Renal pelvis (tissue), 12 donors: ENCODE measurements around the gene TSEN54. TPM values are rescaled to one million over a fixed set of nuclear protein-coding genes. Genes with fewer than 3 reads are reported as not detected.
A peak's percentile ranks its signal among the peaks of the same experiment; 100 is the strongest.
"Not testable (repeated sequence)": the region's sequence is repeated elsewhere in the genome, so short reads cannot be mapped to it uniquely, and the experiment has no call there.

Source experiments
- DNase-seq: peaks from one replicate; pipeline ENCODE4 v3.0.0-alpha.2; 2013
- long read RNA-seq, 16 experiments: transcript quantifications; one replicate each; lab custom pipeline, GENCODE V29; 2026
- polyA plus RNA-seq, 3 donors: library from polyadenylated mRNA; unstranded; fragments of 120-200 nt; gene quantifications; one replicate each; pipeline ENCODE4 v1.2.1, GENCODE V29; 2013; ENCODE audit not compliant: insufficient read length in 3 of 3

Gene TSEN54
- 10 to 100 TPM; 45.4 to 58.8 (median 55.8) TPM for polyA plus RNA-seq
- long read RNA-seq, donor 1, transcript TSEN54-201 (11 exons, 1,944 nt) = major isoform, 10 of 16 reads
- long read RNA-seq, donor 1, partial matches to known transcripts = 5 of 16 reads
- long read RNA-seq, donor 1, other reads (novel, unspliced or antisense) = 0 of 16 reads
- long read RNA-seq, donor 2, transcript TSEN54-201 (11 exons, 1,944 nt) = major isoform, 12 of 28 reads
- long read RNA-seq, donor 2, partial matches to known transcripts = 13 of 28 reads
- long read RNA-seq, donor 2, other reads (novel, unspliced or antisense) = 0 of 28 reads
- long read RNA-seq, donor 3, transcript TSEN54-201 (11 exons, 1,944 nt) = major isoform, 7 of 19 reads
- long read RNA-seq, donor 3, partial matches to known transcripts = 9 of 19 reads
- long read RNA-seq, donor 3, other reads (novel, unspliced or antisense) = 0 of 19 reads
- long read RNA-seq, donor 4, transcript TSEN54-201 (11 exons, 1,944 nt) = major isoform, 7 of 21 reads
- long read RNA-seq, donor 4, partial matches to known transcripts = 11 of 21 reads
- long read RNA-seq, donor 4, other reads (novel, unspliced or antisense) = 0 of 21 reads
- long read RNA-seq, donor 5, transcript TSEN54-201 (11 exons, 1,944 nt) = major isoform, 7 of 7 reads
- long read RNA-seq, donor 5, partial matches to known transcripts = 0 of 7 reads
- long read RNA-seq, donor 5, other reads (novel, unspliced or antisense) = 0 of 7 reads
- long read RNA-seq, donor 6, transcript TSEN54-201 (11 exons, 1,944 nt) = major isoform, 5 of 7 reads
- long read RNA-seq, donor 6, partial matches to known transcripts = 0 of 7 reads
- long read RNA-seq, donor 6, other reads (novel, unspliced or antisense) = 0 of 7 reads
- long read RNA-seq, donor 7, transcript TSEN54-201 (11 exons, 1,944 nt) = major isoform, 7 of 25 reads
- long read RNA-seq, donor 7, partial matches to known transcripts = 15 of 25 reads
- long read RNA-seq, donor 7, other reads (novel, unspliced or antisense) = 0 of 25 reads
- long read RNA-seq, donor 8 = 0 reads
- long read RNA-seq, donor 9, transcript TSEN54-201 (11 exons, 1,944 nt) = major isoform, 11 of 25 reads
- long read RNA-seq, donor 9, partial matches to known transcripts = 13 of 25 reads
- long read RNA-seq, donor 9, other reads (novel, unspliced or antisense) = 0 of 25 reads
- long read RNA-seq, donor 10, transcript TSEN54-201 (11 exons, 1,944 nt) = major isoform, 8 of 12 reads
- long read RNA-seq, donor 10, partial matches to known transcripts = 0 of 12 reads
- long read RNA-seq, donor 10, other reads (novel, unspliced or antisense) = 0 of 12 reads
- long read RNA-seq, donor 11, partial matches to known transcripts = 0 of 4 reads
- long read RNA-seq, donor 11, other reads (novel, unspliced or antisense) = 0 of 4 reads
- long read RNA-seq, donor 12, transcript TSEN54-201 (11 exons, 1,944 nt) = major isoform, 5 of 10 reads
- long read RNA-seq, donor 12, partial matches to known transcripts = 0 of 10 reads
- long read RNA-seq, donor 12, other reads (novel, unspliced or antisense) = 0 of 10 reads
- long read RNA-seq, donor 13, partial matches to known transcripts = 5 of 11 reads
- long read RNA-seq, donor 13, other reads (novel, unspliced or antisense) = 0 of 11 reads
- long read RNA-seq, donor 14 = 0 reads
- long read RNA-seq, donor 15 = 0 reads
- long read RNA-seq, donor 16, partial matches to known transcripts = 0 of 5 reads
- long read RNA-seq, donor 16, other reads (novel, unspliced or antisense) = 0 of 5 reads

DNA sequence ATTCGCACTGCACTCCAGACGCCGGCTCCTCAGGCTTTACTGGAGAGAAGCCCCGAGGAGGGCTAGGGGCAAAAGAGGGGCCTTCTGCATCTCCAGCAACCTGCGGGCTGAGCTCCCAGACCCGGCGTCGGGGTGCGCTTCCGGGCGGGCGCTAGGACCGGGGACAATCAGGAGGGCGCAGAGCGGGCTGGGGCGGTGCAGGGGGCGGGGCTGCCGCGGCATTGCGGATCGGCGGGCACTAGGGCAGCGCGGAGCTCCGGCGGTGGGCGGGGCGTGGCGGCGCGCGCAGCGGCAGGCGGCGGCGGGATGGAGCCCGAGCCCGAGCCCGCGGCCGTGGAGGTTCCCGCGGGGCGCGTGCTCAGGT, at the start of gene TSEN54:
TSEN54 (plus strand) TSS at position 274 of the 364 bp plus-strand sequence; CDS start at position 307, 33 bp downstream.
- peak; percentile 90 for DNase-seq

DNA sequence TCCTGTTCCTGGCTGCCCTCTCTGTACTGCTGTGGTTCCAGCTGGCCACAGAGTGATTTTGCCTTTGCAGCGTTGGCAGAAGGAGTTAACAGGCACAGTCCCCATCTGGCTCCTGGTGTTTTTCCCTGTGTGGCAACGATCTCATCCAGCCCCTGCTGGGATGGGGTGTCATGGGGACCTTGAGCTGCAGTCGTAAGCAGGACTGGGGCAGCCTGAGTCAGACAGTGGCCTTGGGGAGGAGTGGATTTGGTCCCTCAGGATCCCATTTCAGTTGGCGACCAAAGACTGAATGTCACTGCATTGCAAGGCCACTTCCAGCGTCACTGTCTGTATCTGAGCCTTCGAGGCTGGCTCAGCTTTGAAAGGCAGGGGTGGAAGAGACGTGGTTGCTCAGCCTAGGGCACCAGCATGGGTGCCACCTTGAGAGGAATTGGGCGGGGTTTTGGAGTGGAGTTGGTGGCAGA, 48.0 kb upstream of the TSEN54 start:
- no peak for DNase-seq

DNA sequence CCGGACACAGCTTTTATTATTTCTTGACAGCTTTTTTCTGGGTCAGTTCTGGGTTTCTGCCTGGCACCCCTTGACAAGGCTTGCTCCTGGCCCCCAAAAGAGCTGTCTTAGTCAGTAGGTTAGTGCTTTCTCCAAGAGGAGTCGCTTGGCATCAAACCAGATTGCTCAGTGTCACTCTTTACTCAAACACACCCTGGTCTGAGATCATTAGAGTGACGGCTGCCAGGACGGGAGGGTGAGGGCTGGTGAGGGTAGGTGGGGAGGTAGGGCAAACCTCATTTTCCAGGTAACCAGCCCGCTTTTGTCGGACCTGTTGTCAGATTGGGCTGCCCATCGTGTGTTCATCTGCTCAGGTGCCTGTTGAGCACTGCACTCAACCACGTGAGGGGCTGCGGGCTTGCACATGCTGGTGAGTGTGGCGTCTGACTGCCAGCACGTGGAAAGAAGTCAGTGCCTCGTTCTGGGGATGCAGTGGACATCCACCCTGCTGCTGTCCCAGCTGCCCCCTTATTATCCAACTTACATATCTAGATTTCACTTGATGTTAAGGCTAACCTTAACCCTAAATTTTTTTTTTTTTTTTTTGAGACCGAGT, 47.5 kb upstream of the TSEN54 start:
- DNase-seq = no peak

DNA sequence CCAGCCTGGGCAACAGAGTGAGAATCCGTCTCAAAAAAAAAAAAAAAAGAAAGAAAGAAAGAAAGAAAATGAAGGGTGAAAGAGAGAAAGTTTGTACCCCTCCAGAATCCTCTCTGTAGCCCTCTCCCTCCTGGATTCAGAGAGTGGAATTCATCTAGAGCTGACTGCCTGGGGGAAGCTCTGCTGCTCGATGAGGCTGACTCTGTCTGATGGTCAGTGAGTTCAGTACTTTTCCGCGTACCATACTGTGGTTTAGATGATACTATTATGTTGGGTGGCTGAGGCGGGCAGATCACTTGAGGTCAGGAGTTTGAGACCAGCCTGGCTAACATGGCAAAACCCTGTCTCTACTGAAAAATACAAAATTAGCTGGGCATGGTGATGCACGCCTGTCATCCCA, 45.1 kb upstream of the TSEN54 start:
- no peak for DNase-seq

DNA sequence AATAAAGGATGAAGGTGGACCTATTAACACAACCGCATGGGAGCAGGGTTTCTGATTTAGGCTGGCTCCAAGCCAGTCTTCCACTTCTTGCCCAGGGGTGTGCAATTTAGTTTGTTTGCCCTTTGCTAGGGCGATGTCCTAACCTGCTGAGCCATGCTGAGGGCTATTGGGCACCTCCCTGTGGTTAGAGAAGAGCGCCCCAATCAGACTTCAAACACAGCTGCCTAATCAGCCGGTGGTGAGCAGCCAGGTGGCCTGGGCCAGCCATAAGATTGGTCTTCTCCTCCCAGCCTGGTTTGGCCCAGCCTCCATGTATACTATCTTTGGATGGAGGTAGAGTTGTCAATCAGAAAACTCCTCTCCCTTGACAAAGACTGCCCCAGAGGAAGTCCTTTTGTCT, 44.2 kb upstream of the TSEN54 start:
- no peak for DNase-seq

DNA sequence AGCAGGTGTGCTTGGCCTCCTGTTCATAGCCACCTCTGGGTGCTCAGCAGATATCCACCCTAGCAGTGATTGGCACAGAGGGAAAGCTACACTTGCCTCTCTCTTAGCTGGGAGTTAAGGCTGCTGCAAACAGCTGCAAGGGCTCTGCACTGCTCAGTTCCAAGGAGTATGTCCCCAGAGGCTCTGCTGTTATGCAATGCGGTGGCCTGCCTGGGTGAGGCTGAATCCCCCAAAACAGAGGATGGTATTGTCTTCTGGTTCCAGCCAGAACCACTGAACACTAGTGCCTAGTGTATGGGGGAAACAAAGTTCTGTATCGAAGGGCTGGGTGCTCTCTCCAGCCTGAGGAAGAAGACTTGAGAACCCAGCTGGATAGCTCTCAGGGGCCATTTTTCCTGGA, 43.1 kb upstream of the TSEN54 start:
- no peak for DNase-seq

DNA sequence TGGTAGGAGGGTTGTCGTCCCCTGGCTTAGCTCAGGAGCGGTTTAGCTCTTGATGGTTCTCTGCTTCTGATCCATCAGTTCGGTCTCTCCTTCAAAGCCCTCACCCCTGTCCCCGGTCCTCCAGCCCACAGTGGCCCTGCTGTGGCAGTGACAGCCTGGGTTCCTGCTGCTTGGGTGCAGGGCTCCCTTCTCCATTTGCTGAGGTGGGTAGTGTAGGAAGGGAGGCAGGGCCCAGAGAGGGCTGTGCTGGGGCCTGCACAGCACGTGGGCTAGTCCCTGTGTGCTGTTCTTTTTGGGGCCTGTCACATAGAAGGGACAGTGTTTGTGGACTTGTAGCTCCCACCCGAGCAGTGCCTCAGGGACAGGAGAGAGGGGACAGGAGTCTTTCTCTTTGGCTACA, 41.6 kb upstream of the TSEN54 start:
- no peak for DNase-seq

DNA sequence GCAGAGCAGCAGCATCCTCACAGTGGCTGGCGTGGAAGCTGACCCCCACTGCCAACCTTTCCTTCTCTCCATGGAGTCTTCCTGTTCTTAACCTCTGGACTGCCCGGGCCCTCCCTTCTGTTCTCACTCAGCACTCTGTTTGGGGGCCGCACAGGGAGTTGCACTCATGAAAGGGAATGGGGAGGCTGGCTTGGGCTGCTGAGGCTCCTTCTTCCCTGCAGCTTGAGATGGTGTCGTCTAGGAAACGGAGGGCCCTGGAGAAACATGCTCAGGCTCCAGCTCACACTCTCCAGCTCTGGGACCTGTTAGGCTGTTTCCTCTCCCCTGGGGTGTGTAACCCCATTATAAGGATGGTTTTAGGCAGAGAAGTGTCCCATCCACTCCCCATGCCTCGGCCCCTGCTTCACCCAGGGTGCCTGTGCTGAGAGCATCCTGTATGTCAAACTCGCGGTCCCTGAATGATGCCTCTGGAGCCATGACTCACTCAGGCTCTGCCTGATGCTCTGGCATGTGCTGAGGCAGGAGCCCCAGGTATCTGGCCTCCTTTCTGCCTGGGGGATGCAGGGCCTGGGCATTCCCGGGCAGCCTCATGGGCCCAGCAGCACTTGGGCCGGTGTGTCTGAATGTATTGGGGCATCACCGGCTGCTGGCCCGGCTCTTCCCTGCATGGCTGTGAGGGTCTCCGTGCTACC, 41.0 kb upstream of the TSEN54 start:
- DNase-seq = no peak

DNA sequence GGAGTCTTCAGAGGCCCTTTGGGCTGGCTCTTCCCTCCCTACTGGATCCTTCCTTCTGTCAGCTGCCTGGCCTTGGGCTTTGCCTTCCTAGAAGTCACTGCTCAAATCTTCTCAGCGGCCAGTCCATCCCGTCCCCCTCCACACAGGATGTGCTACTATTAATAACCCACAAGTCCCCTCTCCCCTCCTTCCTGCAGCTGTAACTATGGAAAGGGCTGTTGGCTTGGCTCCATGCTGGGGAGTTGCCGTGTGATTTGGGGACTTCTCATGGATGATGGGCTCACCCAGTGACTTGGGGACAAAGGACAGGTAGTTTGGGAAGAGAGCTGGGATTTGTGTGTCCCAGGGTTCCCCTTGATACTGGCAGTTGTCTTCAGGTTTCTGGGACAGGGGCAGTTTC, 40.5 kb upstream of the TSEN54 start:
- peak; percentile 59 for DNase-seq

DNA sequence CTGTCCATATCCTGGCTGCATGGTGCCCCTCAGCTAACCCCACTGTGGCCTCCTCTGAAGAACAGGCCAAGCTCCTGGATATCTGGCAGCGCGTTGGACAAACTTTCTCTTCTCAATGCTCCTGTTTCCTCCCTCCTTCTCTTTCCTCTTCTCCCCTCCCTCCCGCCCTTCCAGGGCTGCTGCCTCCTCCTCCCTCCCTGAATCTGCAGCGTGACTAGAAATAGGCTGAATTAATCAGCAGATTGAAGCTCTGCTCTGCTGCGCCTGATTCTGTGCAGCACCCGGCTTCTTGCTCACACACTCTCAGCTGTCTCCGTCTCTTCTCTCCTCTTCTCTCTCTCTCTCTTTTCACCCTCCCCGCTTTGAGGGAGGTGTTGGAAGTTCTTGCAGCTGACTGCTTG, 40.1 kb upstream of the TSEN54 start:
- peak; percentile 65 for DNase-seq

DNA sequence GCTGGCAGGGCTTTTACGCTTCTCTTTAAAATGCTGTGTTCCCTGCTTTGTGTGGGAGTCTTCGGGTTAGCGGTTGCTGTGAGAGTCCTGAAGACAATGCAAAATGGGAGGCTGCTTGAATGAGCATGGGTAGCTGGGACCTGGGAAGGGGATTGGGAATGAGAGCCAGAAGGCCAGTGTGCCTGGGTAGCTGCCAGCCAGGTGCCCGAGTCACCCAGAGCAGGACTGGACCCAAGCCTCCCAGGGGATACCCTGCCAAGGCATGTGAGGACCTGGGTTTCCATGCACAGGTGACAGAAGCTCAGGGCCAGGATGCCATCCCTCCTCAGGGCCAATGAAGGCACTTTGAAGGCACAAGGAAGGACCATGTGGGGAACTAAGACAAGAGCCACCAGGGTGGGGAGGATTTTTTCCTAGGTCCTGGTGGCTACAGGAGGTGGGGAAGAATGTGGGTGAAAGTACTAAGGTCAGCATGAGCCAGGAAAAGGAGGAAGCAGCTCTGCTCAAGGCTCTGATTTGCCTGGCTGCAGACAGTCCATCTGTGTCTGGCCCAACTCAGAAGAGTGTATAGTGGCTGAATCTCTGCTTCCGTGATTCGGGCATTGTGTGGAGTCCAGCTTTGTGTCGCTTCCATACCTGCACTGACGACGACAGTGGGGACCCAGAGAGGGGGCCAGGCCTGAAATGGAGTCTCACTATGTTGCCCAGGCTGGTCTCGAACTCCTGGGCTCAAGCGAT, 39.4 kb upstream of the TSEN54 start:
- no peak for DNase-seq

DNA sequence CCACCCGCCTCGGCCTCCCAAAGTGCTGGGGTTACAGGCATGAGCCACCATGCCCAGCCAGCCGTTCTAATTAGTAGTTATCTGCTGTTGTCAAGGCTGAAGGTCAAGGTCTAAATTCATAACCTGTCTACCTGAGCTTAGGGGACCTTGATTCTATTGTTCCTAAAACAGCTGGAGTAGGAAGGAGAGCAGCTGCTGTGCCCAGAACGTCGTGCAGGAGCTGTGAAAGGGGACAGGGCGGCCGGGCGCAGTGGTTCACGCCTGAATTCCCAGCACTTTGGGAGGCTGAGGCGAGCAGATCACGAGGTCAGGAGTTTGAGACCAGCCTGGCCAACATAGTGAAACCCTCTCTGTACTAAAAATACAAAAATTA, 38.9 kb upstream of the TSEN54 start:
- DNase-seq = not testable (repeated sequence)

DNA sequence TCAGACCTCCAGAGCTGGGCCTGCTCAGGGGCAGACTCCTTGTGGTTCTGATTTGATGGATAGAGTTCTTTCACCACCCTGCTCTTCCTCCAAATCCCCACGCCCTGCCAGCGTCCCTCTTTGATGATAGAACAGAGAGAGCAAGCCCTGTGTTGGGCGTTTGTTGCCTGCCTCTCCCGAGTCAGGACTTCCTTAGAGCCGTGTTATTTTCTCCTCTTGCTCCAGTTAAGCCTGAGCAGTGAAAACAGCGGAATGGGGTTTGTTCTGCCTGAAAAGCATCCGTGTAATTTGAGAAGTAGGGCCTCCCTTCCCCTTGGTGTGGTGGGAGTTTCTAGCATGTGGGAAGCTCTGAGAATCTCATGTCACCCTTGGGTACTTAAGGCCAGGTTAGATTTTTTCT, 37.8 kb upstream of the TSEN54 start:
- DNase-seq = peak; percentile 85

DNA sequence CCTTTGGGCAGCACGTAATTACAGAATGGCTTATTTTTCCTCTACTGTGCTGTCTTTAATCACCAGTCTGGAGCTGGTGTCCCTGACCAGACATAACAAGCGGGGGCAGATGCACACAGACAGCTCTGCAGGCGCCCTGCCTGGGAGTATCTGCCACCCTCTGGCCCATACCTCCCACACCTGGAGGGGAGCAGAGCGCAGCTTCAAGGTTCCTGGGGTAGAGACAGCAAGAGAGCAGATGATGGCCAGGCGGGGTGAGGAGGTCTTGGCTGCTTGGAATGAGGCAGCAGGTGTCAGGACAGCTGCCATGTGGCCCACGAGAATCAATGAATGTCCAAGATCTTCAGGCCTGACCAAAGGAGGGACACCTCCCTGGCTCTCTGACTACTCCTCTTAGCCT, 36.0 kb upstream of the TSEN54 start:
- DNase-seq = no peak

DNA sequence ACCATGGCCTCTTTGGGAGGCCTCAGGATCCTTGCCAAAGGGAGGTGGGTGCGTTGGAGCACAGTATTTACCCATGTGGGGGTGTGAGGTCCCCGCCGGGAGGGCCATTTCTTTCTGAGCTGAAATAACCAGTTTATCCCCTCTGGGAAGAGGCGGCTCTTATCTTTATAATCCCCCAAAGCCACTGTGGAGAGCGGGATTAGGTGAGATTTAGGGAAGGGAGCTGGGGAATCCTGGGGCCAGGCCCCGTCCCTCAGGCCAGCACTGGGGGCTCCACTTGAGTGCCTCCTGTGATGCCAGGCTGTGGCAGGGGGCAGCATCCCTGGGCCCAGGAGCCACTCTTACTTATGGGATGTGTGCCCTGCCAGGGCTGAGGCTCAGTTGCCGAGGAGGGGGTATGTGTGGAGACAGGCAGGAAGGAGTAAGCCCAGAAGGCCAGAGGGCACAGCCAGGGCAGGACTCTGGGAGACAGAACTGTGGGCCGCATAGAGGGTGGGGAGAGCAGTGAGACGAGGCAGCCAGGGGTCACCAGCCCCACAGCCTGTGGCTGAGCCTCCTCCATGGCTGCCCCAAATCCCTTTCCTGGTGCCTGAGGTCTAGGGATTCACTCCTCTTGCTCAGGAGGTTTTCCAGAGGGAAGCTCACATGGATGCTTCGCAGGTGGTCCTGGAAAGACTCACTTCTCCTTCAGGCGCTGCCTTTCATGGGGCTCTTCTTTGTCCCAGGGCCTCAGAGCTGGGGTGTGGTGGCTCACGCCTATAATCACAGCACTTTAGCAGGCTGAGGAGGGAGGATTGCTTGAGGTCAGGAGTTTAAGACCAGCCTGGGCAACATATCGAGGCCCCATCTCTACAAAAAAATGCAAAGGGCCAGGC, 34.9 kb upstream of the TSEN54 start:
- no peak for DNase-seq

DNA sequence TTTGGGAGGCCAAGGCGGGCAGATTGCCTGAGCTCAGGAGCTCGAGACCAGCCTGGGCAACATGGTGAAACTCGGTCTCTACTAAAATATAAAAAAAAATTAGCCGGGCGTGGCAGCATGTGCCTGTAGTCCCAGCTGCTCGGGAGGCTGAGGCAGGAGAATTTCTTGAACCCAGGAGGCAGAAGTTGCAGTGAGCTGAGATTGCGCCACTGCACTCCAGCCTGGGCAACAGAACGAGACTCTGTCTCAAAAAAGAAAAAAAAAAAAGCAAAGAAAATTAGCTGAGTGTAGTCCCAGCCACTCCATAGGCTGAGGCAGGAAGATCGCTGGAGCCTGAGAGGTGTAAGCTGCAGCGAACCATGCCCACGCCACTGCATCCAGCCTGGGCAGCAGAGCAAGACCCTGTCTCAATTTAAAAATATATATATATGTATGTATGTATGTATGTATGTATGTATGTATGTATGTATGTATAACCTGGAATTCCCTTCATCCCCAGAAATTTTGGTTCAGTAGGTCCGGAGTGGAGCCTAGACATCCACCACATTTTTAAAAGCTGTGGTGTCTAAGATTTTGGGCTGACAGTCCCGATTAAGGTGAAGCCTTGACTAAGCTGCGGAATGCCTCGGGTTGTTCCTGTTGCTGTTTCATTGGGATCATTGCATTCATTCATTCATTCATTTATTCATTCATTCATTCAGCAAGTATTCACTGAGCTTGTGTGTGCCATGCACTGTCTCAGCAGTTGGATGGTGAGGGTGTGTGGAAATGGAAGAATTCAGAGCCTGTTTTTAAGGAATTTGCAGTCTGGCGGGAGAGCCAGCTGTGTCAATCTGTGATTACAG, 34.0 kb upstream of the TSEN54 start:
- DNase-seq = no peak

DNA sequence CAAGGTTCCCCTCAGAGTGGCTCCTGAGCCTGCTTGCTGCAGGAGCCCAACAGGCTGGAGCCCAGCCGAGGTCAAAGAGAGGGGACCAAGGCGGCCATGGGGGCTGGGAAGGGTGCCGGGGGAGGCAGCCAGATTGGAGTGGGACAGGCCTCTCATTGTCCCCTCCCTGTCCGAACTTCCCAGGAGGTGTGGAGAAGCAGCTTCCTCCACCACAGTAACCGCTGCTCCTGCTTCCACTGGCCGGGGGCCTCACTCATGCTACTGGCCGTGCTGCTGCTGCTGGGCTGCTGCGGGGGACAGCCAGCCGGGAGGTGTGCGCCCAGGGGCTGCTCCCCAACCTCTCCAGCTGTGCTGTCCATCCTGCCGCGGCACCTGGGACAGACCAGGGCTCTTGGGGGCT, 30.6 kb upstream of the TSEN54 start:
- DNase-seq = no peak
